Activated CD4-positive, alpha-beta T cell treated with anti-CD3 and anti-CD28 coated beads for 48 hours (primary cell): ENCODE measurements around the gene HDAC9.
A peak's percentile ranks its signal among the peaks of the same experiment; 100 is the strongest.

Source experiments
- DNase-seq: peaks from one replicate; pipeline ENCODE4 v3.0.0-alpha.2; 2020

Gene HDAC9

GRCh38 chr7:18494821-18495408 lies 634 bp upstream of the HDAC9 start:
- DNase-seq: peak; percentile 6

GRCh38 chr7:18496341-18496700 lies 772 bp downstream of the HDAC9 start:
- DNase-seq: no peak

GRCh38 chr7:18497082-18497481 lies 1.5 kb downstream of the HDAC9 start:
- no peak for DNase-seq

GRCh38 chr7:18497800-18498199 lies 2.3 kb downstream of the HDAC9 start:
- DNase-seq: no peak

- DNase-seq: no peak
Observed at GRCh38 chr7:18498341-18498740, 2.8 kb downstream of the HDAC9 start.

- DNase-seq: no peak
Observed at GRCh38 chr7:18499407-18500177, 4.0 kb downstream of the HDAC9 start.

- no peak for DNase-seq
Observed at GRCh38 chr7:18503126-18503866, 7.7 kb downstream of the HDAC9 start.

GRCh38 chr7:18504965-18505364 lies 9.4 kb downstream of the HDAC9 start:
- DNase-seq: no peak

GRCh38 chr7:18505870-18506460 lies 10.4 kb downstream of the HDAC9 start:
- no peak for DNase-seq

- DNase-seq: no peak
Observed at GRCh38 chr7:18508443-18509427, 13.2 kb downstream of the HDAC9 start.

- no peak for DNase-seq
Observed at GRCh38 chr7:18509481-18509880, 13.9 kb downstream of the HDAC9 start.

- no peak for DNase-seq
Observed at GRCh38 chr7:18511351-18512140, 16.0 kb downstream of the HDAC9 start.

GRCh38 chr7:18513343-18513742 lies 17.8 kb downstream of the HDAC9 start:
- no peak for DNase-seq

- DNase-seq: no peak
Observed at GRCh38 chr7:18515067-18515466, 19.5 kb downstream of the HDAC9 start.

GRCh38 chr7:18517646-18518045 lies 22.1 kb downstream of the HDAC9 start:
- no peak for DNase-seq

GRCh38 chr7:18518555-18518954 lies 23.0 kb downstream of the HDAC9 start:
- DNase-seq: no peak

- no peak for DNase-seq
Observed at GRCh38 chr7:18520450-18521235, 25.1 kb downstream of the HDAC9 start.

GRCh38 chr7:18521236-18521589 lies 25.7 kb downstream of the HDAC9 start:
- no peak for DNase-seq

- DNase-seq: no peak
Observed at GRCh38 chr7:18521945-18522566, 26.5 kb downstream of the HDAC9 start.

GRCh38 chr7:18524248-18524647 lies 28.7 kb downstream of the HDAC9 start:
- DNase-seq: no peak
